NK-92 treated with Interleukin-12 subunit alpha and Interleukin-12 subunit beta, amount 100 ng/mL, for 24 hours (cell line): Measurements from ENCODE around the gene KDF1.
"Not testable (repeated sequence)": the region's sequence is repeated elsewhere in the genome, so short reads cannot be mapped to it uniquely, and the experiment has no call there.

Experiments
- DNase-seq: peaks from one replicate; lab custom pipeline; 2025; lab: John Stamatoyannopoulos, UW

The KDF1 gene

GRCh38 chr1:26956321-26956720 lies 3.9 kb downstream of the KDF1 start:
- no peak for DNase-seq

- no peak for DNase-seq
These were observed 6.9 kb downstream of the KDF1 start for GRCh38 chr1:26953374-26953773.

- DNase-seq = no peak
These were observed 8.3 kb downstream of the KDF1 start for GRCh38 chr1:26951821-26952497.

- no peak for DNase-seq
These were observed 9.1 kb downstream of the KDF1 start for GRCh38 chr1:26951216-26951615.

- DNase-seq = no peak
These were observed 9.7 kb downstream of the KDF1 start for GRCh38 chr1:26950602-26951001.

GRCh38 chr1:26949926-26950319 lies 10.3 kb downstream of the KDF1 start:
- no peak for DNase-seq

- no peak for DNase-seq
These were observed 10.9 kb downstream of the KDF1 start for GRCh38 chr1:26949266-26949925.

GRCh38 chr1:26948725-26949057 lies 11.6 kb downstream of the KDF1 start:
- DNase-seq = not testable (repeated sequence)

- DNase-seq = no peak
These were observed 14.0 kb downstream of the KDF1 start for GRCh38 chr1:26946270-26946669.

GRCh38 chr1:26945728-26946127 lies 14.5 kb downstream of the KDF1 start:
- DNase-seq = no peak

GRCh38 chr1:26945138-26945537 lies 15.1 kb downstream of the KDF1 start:
- DNase-seq = no peak

- DNase-seq = no peak
These were observed 17.6 kb downstream of the KDF1 start for GRCh38 chr1:26942656-26943055.

- DNase-seq = no peak
These were observed 19.0 kb downstream of the KDF1 start for GRCh38 chr1:26941311-26941710.

GRCh38 chr1:26938659-26939025 lies 21.6 kb downstream of the KDF1 start:
- no peak for DNase-seq

GRCh38 chr1:26938004-26938658 lies 22.1 kb downstream of the KDF1 start:
- DNase-seq = no peak

GRCh38 chr1:26936823-26937222 lies 23.4 kb downstream of the KDF1 start:
- no peak for DNase-seq

GRCh38 chr1:26932531-26932930 lies 27.7 kb downstream of the KDF1 start:
- DNase-seq = no peak

GRCh38 chr1:26923711-26924110 lies 36.6 kb downstream of the KDF1 start:
- no peak for DNase-seq

GRCh38 chr1:26922901-26923300 lies 37.4 kb downstream of the KDF1 start:
- DNase-seq = no peak

- DNase-seq = no peak
These were observed 37.9 kb downstream of the KDF1 start for GRCh38 chr1:26922431-26922729.

GRCh38 chr1:26921540-26922430 lies 38.5 kb downstream of the KDF1 start, which contains the start of gene NUDC:
Gene NUDC, plus strand, starts transcription at chr1:26921743. Its CDS starts 106 bp downstream, at chr1:26921849.
- peak; percentile 98 for DNase-seq

- DNase-seq = no peak
These were observed 39.1 kb downstream of the KDF1 start for GRCh38 chr1:26921126-26921539.
